Measurements from ENCODE around the gene AZIN2.

The AZIN2 gene

DNA sequence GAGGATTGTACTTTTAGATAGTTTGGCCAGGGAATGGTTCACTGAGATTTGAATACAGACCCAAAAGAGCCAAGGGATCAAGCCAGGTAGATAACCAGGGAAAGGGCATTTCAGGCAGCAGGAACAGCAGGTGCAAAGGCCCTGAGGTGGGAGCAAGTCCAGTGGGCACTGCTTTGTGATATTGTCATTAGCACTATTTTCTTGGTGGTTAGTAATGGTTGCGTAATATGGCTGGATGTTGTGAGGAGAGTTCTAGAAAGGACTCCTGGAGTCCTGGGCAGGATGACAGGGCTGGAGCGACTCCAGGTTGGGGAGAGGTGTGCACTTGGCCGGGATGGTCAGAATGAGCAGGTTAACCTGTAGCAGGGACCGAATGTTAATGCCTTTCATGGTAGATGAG lies 4.4 kb downstream of the AZIN2 start:
- no peak for TF ChIP-seq TAF1 (IDR thresholded peaks at IDR 0.05; ENCODE audit: borderline replicate concordance, low read depth, low read length)
- TF ChIP-seq POLR2A (IDR thresholded peaks at IDR 0.05; ENCODE audit: low read depth, low read length), result no peak
- no peak for TF ChIP-seq POLR2AphosphoS5 (IDR thresholded peaks at IDR 0.05; ENCODE audit: low read depth, low read length)
- DNase-seq (ENCODE audit: insufficient read length), result no peak
- no peak for FAIRE-seq

DNA sequence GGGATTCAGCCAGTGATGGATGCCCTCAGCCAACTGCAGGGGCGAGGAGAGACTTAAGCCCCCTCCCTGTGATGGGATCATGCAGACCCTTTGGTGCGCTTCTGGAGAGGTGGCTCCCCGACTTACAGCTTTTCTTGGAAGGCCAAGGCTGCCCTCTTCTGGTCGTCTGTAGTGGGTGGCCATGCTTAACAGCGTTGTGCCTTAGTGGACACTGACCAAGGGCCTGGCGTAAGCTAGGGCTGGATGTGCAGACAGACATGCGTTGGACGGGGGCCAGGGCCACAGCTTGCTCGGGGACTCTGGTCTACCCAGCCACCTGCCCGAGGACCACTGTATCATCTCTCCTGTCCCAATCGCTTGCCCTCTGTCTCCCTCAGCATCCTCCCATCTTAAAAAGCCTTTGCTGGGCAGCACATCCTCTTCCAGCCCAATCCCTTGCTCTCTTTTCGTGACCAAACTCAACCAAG lies 5.5 kb downstream of the AZIN2 start:
- peak; percentile 17 for FAIRE-seq
- no peak for DNase-seq (ENCODE audit: insufficient read length)
- TF ChIP-seq POLR2A (IDR thresholded peaks at IDR 0.05; ENCODE audit: low read depth, low read length) (no peak), TAF1 (IDR thresholded peaks at IDR 0.05; ENCODE audit: borderline replicate concordance, low read depth, low read length) (no peak), POLR2AphosphoS5 (IDR thresholded peaks at IDR 0.05; ENCODE audit: low read depth, low read length) (no peak)

- no peak for FAIRE-seq
- DNase-seq (ENCODE audit: insufficient read length), result no peak
- TF ChIP-seq TAF1 (IDR thresholded peaks at IDR 0.05; ENCODE audit: borderline replicate concordance, low read depth, low read length), result no peak
Observed at GRCh38 chr1:33087677-33088076, 6.7 kb downstream of the AZIN2 start.

DNA sequence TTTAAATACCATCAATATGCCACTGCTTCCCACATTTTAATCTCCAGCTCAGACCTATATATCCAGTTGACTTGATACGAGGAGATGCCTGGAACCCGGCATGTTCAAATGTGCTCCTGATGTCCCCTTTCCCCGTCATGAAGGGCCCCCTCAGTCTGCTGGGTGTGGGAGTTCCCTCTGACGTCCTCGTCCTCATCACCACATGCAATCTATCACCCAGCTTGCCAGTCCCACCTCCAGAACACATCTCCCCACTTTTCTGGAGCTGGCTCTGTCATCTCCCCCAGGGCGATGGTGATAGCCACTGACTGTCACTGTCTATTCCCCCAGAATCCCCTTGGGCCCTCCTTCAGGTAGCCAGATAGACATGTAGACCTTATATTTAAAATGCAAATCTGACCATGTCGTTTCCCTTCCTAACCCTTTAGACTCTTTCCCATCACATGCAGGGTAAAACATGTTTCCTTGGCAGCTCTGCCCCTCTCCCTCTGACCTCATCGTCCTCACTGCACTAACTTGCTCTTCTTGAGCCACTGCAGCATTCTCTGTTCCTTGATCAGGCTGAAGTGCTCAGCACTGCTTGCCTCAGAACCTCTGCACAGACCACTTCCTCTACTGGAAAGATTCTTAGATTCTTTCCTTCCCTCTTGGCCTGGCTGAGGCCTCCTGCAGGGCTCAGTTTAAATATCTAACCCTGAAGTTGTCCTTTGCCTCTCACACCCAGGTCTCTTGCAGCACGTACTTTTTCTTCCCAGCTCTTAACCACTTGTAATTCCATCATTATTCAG lies 7.4 kb downstream of the AZIN2 start:
- peak; percentile 53 for FAIRE-seq
- no peak for DNase-seq (ENCODE audit: insufficient read length)

GRCh38 chr1:33089457-33089856 lies 8.5 kb downstream of the AZIN2 start:
- TF ChIP-seq TAF1 (IDR thresholded peaks at IDR 0.05; ENCODE audit: borderline replicate concordance, low read depth, low read length), result no peak
- FAIRE-seq (no peak), DNase-seq (ENCODE audit: insufficient read length) (no peak)

More for the DNA sequence above, 7.4 kb downstream of the AZIN2 start:
- TF ChIP-seq POLR2AphosphoS5 (IDR thresholded peaks at IDR 0.05; ENCODE audit: low read depth, low read length), result no peak
- no peak for TF ChIP-seq POLR2A (IDR thresholded peaks at IDR 0.05; ENCODE audit: low read depth, low read length)
- no peak for TF ChIP-seq TAF1 (IDR thresholded peaks at IDR 0.05; ENCODE audit: borderline replicate concordance, low read depth, low read length)

- no peak for TF ChIP-seq TAF1 (IDR thresholded peaks at IDR 0.05; ENCODE audit: borderline replicate concordance, low read depth, low read length)
- no peak for TF ChIP-seq POLR2A (IDR thresholded peaks at IDR 0.05; ENCODE audit: low read depth, low read length)
- no peak for TF ChIP-seq POLR2AphosphoS5 (IDR thresholded peaks at IDR 0.05; ENCODE audit: low read depth, low read length)
- no peak for FAIRE-seq
Observed at GRCh38 chr1:33092438-33092837, 11.5 kb downstream of the AZIN2 start.

GRCh38 chr1:33093004-33093403 lies 12.1 kb downstream of the AZIN2 start:
- TF ChIP-seq TAF1 (IDR thresholded peaks at IDR 0.05; ENCODE audit: borderline replicate concordance, low read depth, low read length), result no peak
- FAIRE-seq, result no peak
- no peak for DNase-seq (ENCODE audit: insufficient read length)

More at GRCh38 chr1:33092438-33092837, 11.5 kb downstream of the AZIN2 start:
- DNase-seq (ENCODE audit: insufficient read length), result no peak

GRCh38 chr1:33094486-33094885 lies 13.5 kb downstream of the AZIN2 start:
- DNase-seq (ENCODE audit: insufficient read length) (no peak), FAIRE-seq (no peak)

DNA sequence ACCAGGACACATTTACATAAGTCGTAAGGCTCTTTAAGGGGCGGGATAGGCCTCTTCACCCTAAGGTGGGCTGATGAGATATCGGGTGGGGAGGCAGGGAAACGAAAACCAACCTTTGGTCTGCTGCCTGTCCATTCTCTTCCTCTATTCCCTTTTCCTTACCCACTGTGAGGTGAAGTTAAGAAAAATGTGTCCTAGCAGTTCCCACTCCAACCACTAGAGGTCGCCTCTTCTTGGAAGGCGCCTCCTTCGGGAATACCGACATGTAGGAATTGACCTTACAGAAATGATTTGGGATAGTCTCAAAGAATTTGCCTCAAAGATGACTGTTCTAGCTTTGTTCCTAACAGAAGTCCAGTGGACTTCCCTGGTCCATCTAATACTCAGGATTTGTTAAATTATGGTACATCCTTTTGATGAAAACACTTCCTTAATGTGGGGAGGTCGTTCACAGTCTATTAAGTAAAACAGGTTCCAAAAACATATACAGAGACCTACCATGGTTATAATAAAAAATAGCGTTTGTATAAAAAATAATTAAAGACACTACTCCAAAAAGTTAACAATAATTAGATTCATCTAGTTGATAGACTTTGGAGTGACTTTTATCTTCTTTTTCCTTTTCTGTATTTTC lies 14.1 kb downstream of the AZIN2 start:
- FAIRE-seq (peak; percentile 84), DNase-seq (ENCODE audit: insufficient read length) (no peak)
- TF ChIP-seq POLR2AphosphoS5 (IDR thresholded peaks at IDR 0.05; ENCODE audit: low read depth, low read length) (no peak), POLR2A (IDR thresholded peaks at IDR 0.05; ENCODE audit: low read depth, low read length) (no peak), TAF1 (IDR thresholded peaks at IDR 0.05; ENCODE audit: borderline replicate concordance, low read depth, low read length) (no peak)

More at GRCh38 chr1:33094486-33094885, 13.5 kb downstream of the AZIN2 start:
- TF ChIP-seq POLR2AphosphoS5 (IDR thresholded peaks at IDR 0.05; ENCODE audit: low read depth, low read length), result no peak
- no peak for TF ChIP-seq POLR2A (IDR thresholded peaks at IDR 0.05; ENCODE audit: low read depth, low read length)
- TF ChIP-seq TAF1 (IDR thresholded peaks at IDR 0.05; ENCODE audit: borderline replicate concordance, low read depth, low read length), result no peak

GRCh38 chr1:33096363-33097005 lies 15.5 kb downstream of the AZIN2 start:
- FAIRE-seq (no peak), DNase-seq (ENCODE audit: insufficient read length) (no peak)
- no peak for TF ChIP-seq POLR2AphosphoS5 (IDR thresholded peaks at IDR 0.05; ENCODE audit: low read depth, low read length)
- TF ChIP-seq POLR2A (IDR thresholded peaks at IDR 0.05; ENCODE audit: low read depth, low read length), result no peak
- no peak for TF ChIP-seq TAF1 (IDR thresholded peaks at IDR 0.05; ENCODE audit: borderline replicate concordance, low read depth, low read length)

DNA sequence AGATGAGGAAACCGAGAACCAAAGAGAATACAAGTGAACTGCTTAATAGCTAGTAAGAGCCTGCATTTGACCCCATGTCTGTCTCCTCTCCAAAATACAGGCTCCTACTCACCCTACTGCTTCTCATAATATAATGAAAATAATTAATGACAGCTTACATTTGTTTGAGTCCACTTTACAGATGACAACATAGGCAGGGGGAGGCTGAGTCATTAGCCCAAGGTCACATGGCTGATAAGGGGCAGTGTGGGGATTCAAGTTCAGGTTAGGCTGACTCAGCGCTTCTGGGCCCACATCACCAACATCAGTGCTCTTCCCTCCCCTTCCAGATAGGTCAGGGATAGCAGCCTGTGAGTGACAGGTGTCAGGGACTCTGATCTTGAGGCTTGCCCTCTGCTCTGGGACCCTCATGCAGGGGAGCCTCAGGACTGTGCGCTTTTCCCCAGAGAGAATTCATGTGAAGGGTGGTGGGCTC lies 16.2 kb downstream of the AZIN2 start:
- no peak for TF ChIP-seq POLR2AphosphoS5 (IDR thresholded peaks at IDR 0.05; ENCODE audit: low read depth, low read length)
- TF ChIP-seq TAF1 (IDR thresholded peaks at IDR 0.05; ENCODE audit: borderline replicate concordance, low read depth, low read length), result no peak
- no peak for TF ChIP-seq POLR2A (IDR thresholded peaks at IDR 0.05; ENCODE audit: low read depth, low read length)
- FAIRE-seq, result no peak

GRCh38 chr1:33097762-33098161 lies 16.8 kb downstream of the AZIN2 start:
- no peak for DNase-seq (ENCODE audit: insufficient read length)
- no peak for TF ChIP-seq POLR2A (IDR thresholded peaks at IDR 0.05; ENCODE audit: low read depth, low read length)
- no peak for TF ChIP-seq POLR2AphosphoS5 (IDR thresholded peaks at IDR 0.05; ENCODE audit: low read depth, low read length)
- no peak for TF ChIP-seq TAF1 (IDR thresholded peaks at IDR 0.05; ENCODE audit: borderline replicate concordance, low read depth, low read length)
- no peak for FAIRE-seq

More for the DNA sequence above, 16.2 kb downstream of the AZIN2 start:
- DNase-seq (ENCODE audit: insufficient read length), result no peak
